Endothelial cell of umbilical vein (primary cell): Measurements from ENCODE around the gene BLNK. TPM values are rescaled to one million over a fixed set of nuclear protein-coding genes. Genes with fewer than 3 reads are reported as not detected.

Experiments used
- BruUV-seq: library from RNA; stranded (reverse); fragments of 400-500 nt; replicated peaks from 2 replicates; lab custom pipeline; 2021; lab: Mats Ljungman, UMichigan
- CTCF ChIA-PET: fragments of 300-600, 350-600 bp; sonication (Branson Sonifier 250); formaldehyde crosslinking; loops from one replicate; lab custom pipeline; 2021; ENCODE audit warnings: antibody characterized with exemption, inconsistent platforms; lab: Charles Lee
- POLR2A ChIA-PET: fragments of 300-600, 350-600 bp; sonication (Branson Sonifier 250); formaldehyde crosslinking; loops from one replicate; lab custom pipeline; 2021; ENCODE audit warnings: antibody characterized with exemption, inconsistent platforms; lab: Charles Lee
- DNase-seq: peaks from one replicate; pipeline ENCODE4 v3.0.0-alpha.2; 2011; ENCODE audit warnings: low read depth, low spot score
- FAIRE-seq: peaks from 2 replicates; lab custom pipeline; 2011; peaks lifted over from hg19 to GRCh38; lab: Jason Lieb, UNC
- H2AFZ ChIP-seq: 2 replicates; pipeline ENCODE4 v1.6.0; 2012; ENCODE audit warnings: low read depth, low read length, control low read depth, inconsistent platforms
- H3K27ac ChIP-seq: 2 replicates; pipeline ENCODE4 v1.5.1; 2011; ENCODE audit warnings: low read depth, mild to moderate bottlenecking, control low read depth, low read length, moderate library complexity; ENCODE audit not compliant: insufficient read depth
- H3K27me3 ChIP-seq, 2 experiments: 2 replicates each; pipeline versions ENCODE4 v1.6.0 to v1.6.1; 2011; ENCODE audit warnings: low read length in 2 of 2, mixed read lengths in 1 of 2; ENCODE audit not compliant: control insufficient read depth in 2 of 2, insufficient read depth in 2 of 2
- H3K36me3 ChIP-seq, 2 experiments: 2 replicates in 1 of 2; 3 replicates in 1 of 2; pipeline ENCODE4 v1.5.1; 2011; ENCODE audit warnings: low read length in 2 of 2, mild to moderate bottlenecking in 1 of 2, moderate library complexity in 1 of 2; ENCODE audit not compliant: control insufficient read depth in 2 of 2, insufficient read depth in 2 of 2; ENCODE audit errors: extremely low read depth in 1 of 2
- H3K4me1 ChIP-seq: 3 replicates; pipeline ENCODE4 v1.5.1; 2011; ENCODE audit warnings: mild to moderate bottlenecking, low read length; ENCODE audit not compliant: control insufficient read depth, insufficient read depth; ENCODE audit errors: extremely low read depth
- H3K4me2 ChIP-seq: 2 replicates; pipeline ENCODE4 v1.6.1; 2011; ENCODE audit warnings: low read length, control low read depth, mixed read lengths; ENCODE audit not compliant: insufficient read depth
- H3K4me3 ChIP-seq, 3 experiments: fragments of 200-600 bp in 1 of 3; sonication (generic), shearing (Covaris generic) in 1 of 3; replicated peaks in 1 of 3; 2 replicates each; pipeline ENCODE4 v1.5.1; 2011 to 2016; ENCODE audit warnings: control low read depth in 3 of 3, low read length in 3 of 3, mild to moderate bottlenecking in 2 of 3, inconsistent platforms in 1 of 3, low read depth in 1 of 3, moderate library complexity in 1 of 3; ENCODE audit not compliant: insufficient read depth in 1 of 3
- H3K79me2 ChIP-seq: 2 replicates; pipeline ENCODE4 v1.6.0; 2012; ENCODE audit warnings: low read length, inconsistent platforms; ENCODE audit not compliant: control insufficient read depth, insufficient read depth
- H3K9ac ChIP-seq: replicated peaks from 2 replicates; pipeline ENCODE3; 2011; ENCODE audit warnings: low read length, control low read depth; ENCODE audit not compliant: insufficient read depth; ENCODE audit errors: extremely low read depth
- H3K9me1 ChIP-seq: replicated peaks from 3 replicates; pipeline ENCODE4 v1.6.0; 2011; ENCODE audit warnings: mild to moderate bottlenecking, low read length; ENCODE audit not compliant: control insufficient read depth, insufficient read depth; ENCODE audit errors: extremely low read depth
- H3K9me3 ChIP-seq: replicated peaks from 2 replicates; pipeline ENCODE4 v1.5.1; 2012; ENCODE audit warnings: low read length, inconsistent platforms; ENCODE audit not compliant: control insufficient read depth, insufficient read depth
- H4K20me1 ChIP-seq: replicated peaks from 2 replicates; pipeline ENCODE3; 2011; ENCODE audit warnings: mild to moderate bottlenecking, low read length; ENCODE audit not compliant: control insufficient read depth, insufficient read depth; ENCODE audit errors: extremely low read depth
- FOS ChIP-seq: IDR thresholded peaks from 2 replicates; pipeline ENCODE4 v1.6.1; 2011; ENCODE audit warnings: mild to moderate bottlenecking, low read length, moderate library complexity, borderline replicate concordance; ENCODE audit not compliant: insufficient read depth
- GATA2 ChIP-seq: IDR thresholded peaks from 2 replicates; pipeline ENCODE4 v1.7.0; 2011; ENCODE audit warnings: low read depth, mild to moderate bottlenecking, moderate library complexity, mixed read lengths, low read length; ENCODE audit not compliant: insufficient read length, insufficient read depth
- JUN ChIP-seq: IDR thresholded peaks from 2 replicates; pipeline ENCODE4 v1.6.1; 2011; ENCODE audit warnings: borderline replicate concordance, low read depth; ENCODE audit not compliant: insufficient read length, insufficient read depth
- MYC ChIP-seq: IDR thresholded peaks from one replicate; pipeline ENCODE4 v1.6.1; 2011; ENCODE audit warnings: mild to moderate bottlenecking, low read depth, low read length
- POLR2A ChIP-seq: IDR thresholded peaks from 2 replicates; pipeline ENCODE4 v1.6.1; 2012; ENCODE audit warnings: low read depth, mild to moderate bottlenecking, control low read depth, low read length
- POLR2AphosphoS5 ChIP-seq: IDR thresholded peaks from 2 replicates; pipeline ENCODE4 v1.6.1; 2012; ENCODE audit warnings: low read depth, mild to moderate bottlenecking, control low read depth, low read length, moderate library complexity; ENCODE audit not compliant: insufficient read depth
- dilution Hi-C: fragments of 300-500 bp; cut with MboI; formaldehyde crosslinking; loops from one replicate; pipeline ENCODE4 v1.15.0; 2019; ENCODE audit warnings: low sequenced_read_pairs; ENCODE audit not compliant: extremely low pct_ligation_motif_present
- intact Hi-C: fragments of 100-400 bp; cut with micrococcal nuclease; formaldehyde crosslinking; loops from one replicate; pipeline ENCODE4 v1.10.0; 2022
- polyA plus RNA-seq, 4 experiments: library from polyadenylated mRNA; depleted of rRNA in 3 of 4; stranded (reverse) in 3 of 4; unstranded in 1 of 4; fragments of >200 nt; gene quantifications; 2 replicates each; pipeline versions ENCODE4 v1.2.1 to v1.2.3, GENCODE V29; 2011 to 2012; ENCODE audit warnings: missing spikeins in 1 of 4
- total RNA-seq: library from RNA; stranded (reverse); gene quantifications from 2 replicates; pipeline ENCODE4 v1.2.3, GENCODE V29; 2021
- TF ChIP-seq, protein P1 (sequence below): IDR thresholded peaks from 2 replicates; pipeline ENCODE4 v1.6.1; 2011; ENCODE audit not compliant: insufficient read depth, insufficient read length

The BLNK gene
- total and polyA plus RNA-seq, 2 donors (not counting 3 experiments of a cell fraction or from before 2014, with no cell fraction given), result not detected

DNA sequence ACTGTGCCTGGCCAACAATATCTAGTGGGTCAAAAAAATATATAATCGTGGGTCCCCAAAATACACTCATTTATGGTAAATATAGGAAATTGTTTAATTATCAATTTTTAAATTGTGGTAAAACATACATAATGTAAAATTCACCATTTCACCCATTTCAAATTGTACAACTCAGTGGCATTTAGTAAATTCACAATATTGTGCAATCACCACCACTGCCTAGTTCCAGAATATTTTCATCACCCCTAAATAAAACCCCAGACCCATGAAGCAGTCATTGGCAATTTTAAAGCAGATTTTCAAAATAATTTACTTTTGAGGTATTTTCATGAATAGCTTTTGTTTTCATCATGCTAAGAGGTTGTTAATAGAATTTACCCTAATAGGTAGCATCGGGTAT is 10.2 kb downstream of the BLNK start:
- ChIA-PET CTCF (interaction anchor here (1.5 kb wide), 1 partner anchor 32 kb away, joined by 7 read pairs; no protein-coding TSS in a partner anchor), POLR2A (no interaction called here)
- H2AFZ ChIP-seq, result no peak overlapping the region
- no peak overlapping the region for H3K27ac ChIP-seq
- H3K9me1 ChIP-seq, result no peaks in the 10 kb centered on the region
- no peak overlapping the region for H3K9ac ChIP-seq
- H3K27me3 ChIP-seq, result no peaks in the 10 kb centered on the region
- no peaks in the 10 kb centered on the region for H3K9me3 ChIP-seq
- no peaks in the 10 kb centered on the region for H3K79me2 ChIP-seq
- no peak for TF ChIP-seq JUN
- TF ChIP-seq FOS, result no peak
- no peak for TF ChIP-seq POLR2AphosphoS5
- no peak for TF ChIP-seq MYC
- no peak for DNase-seq
- dilution Hi-C loops (no loop called here), intact Hi-C loops (no loop called here)
- no peaks in the 10 kb centered on the region for H3K4me1 ChIP-seq
- H4K20me1 ChIP-seq, result no peaks in the 10 kb centered on the region
- no TSS peak for BruUV-seq
- no peak overlapping the region for H3K4me2 ChIP-seq
- H3K36me3 ChIP-seq, result no peaks in the 10 kb centered on the region
- no peak overlapping the region for H3K4me3 ChIP-seq
- no peak for FAIRE-seq

DNA sequence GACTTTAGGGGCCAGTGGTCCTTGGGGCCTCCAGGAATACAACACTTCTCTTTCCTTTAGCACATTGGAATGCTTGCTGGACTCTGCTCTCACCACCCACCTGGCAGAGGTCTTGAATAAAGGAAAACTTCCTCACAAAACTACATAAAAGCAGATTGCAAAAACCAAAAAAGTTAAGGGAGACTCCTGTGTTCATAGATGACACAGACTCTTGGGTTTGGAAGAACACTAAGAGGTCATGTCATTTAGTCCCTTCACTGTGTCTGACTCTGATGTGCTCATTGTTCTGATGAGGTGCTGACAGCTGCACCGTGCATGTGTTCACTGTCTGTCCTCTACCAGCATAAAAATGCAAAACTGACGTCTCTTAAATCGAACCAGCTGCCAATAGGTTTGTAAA is 11.4 kb downstream of the BLNK start:
- POLR2A ChIA-PET, result no interaction called here
- no peaks in the 10 kb centered on the region for H3K27me3 ChIP-seq
- H4K20me1 ChIP-seq, result no peaks in the 10 kb centered on the region
- no peak overlapping the region for H3K27ac ChIP-seq
- no peak overlapping the region for H3K4me2 ChIP-seq
- intact Hi-C loops (no loop called here), dilution Hi-C loops (no loop called here)
- BruUV-seq, result no TSS peak
- no peaks in the 10 kb centered on the region for H3K9me3 ChIP-seq
- CTCF ChIA-PET, result no interaction called here
- no peak overlapping the region for H3K9ac ChIP-seq
- no peak overlapping the region for H2AFZ ChIP-seq
- no peak overlapping the region for H3K4me3 ChIP-seq
- no peaks in the 10 kb centered on the region for H3K9me1 ChIP-seq
- no peaks in the 10 kb centered on the region for H3K4me1 ChIP-seq
- TF ChIP-seq, protein P1, sequence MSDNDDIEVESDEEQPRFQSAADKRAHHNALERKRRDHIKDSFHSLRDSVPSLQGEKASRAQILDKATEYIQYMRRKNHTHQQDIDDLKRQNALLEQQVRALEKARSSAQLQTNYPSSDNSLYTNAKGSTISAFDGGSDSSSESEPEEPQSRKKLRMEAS, result no peak
- TF ChIP-seq JUN (no peak), FOS (no peak), GATA2 (no peak), POLR2A (no peak)
- FAIRE-seq, result no peak
- no peaks in the 10 kb centered on the region for H3K36me3 ChIP-seq
- H3K79me2 ChIP-seq, result no peaks in the 10 kb centered on the region
- DNase-seq, result no peak
